Cardiac muscle cell (in vitro differentiated cells and primary cell): ENCODE measurements around the gene SSBP3. TPM values are rescaled to one million over a fixed set of nuclear protein-coding genes. Genes with fewer than 3 reads are reported as not detected.
A peak's percentile ranks its signal among the peaks of the same experiment; 100 is the strongest.

Experiments used
- DNase-seq, 2 donors: peaks; one replicate each; pipeline versions ENCODE4 v3.0.0 to v3.0.0-alpha.2; 2010 to 2017; ENCODE audit warnings: low read depth in 1 of 2, low spot score in 1 of 2
- H3K27ac ChIP-seq: fragments of 200-600 bp; sonication (generic); 2 replicates; pipeline ENCODE4 v1.5.1; 2016
- H3K27me3 ChIP-seq: fragments of 200-600 bp; sonication (generic); 2 replicates; pipeline ENCODE4 v1.6.0; 2016; ENCODE audit warnings: control low read depth
- H3K36me3 ChIP-seq: fragments of 200-600 bp; sonication (generic); 2 replicates; pipeline ENCODE4 v1.5.1; 2016; ENCODE audit warnings: control low read depth
- H3K4me1 ChIP-seq: fragments of 200-600 bp; sonication (generic); 2 replicates; pipeline ENCODE4 v1.8.1; 2017; ENCODE audit warnings: low read depth, mild to moderate bottlenecking, mixed run types
- H3K4me3 ChIP-seq: fragments of 200-600 bp; sonication (generic); 2 replicates; pipeline ENCODE4 v1.5.1; 2016; ENCODE audit warnings: mild to moderate bottlenecking
- H3K9me3 ChIP-seq: fragments of 200-600 bp; sonication (generic); 2 replicates; pipeline ENCODE4 v1.5.1; 2017; ENCODE audit warnings: low read depth, mild to moderate bottlenecking, control low read depth
- CTCF ChIP-seq: IDR thresholded peaks from 2 replicates; pipeline ENCODE4 v1.5.1; 2012; ENCODE audit warnings: low read depth, mild to moderate bottlenecking, low read length
- polyA plus RNA-seq: library from polyadenylated mRNA; unstranded; fragments of >200 nt; fragmentation: Nextera tagmentation; extraction: Ambion mirVana; gene quantifications from 2 replicates; pipeline ENCODE4 v1.2.1, GENCODE V29; 2016
- total RNA-seq: library from RNA; depleted of rRNA; stranded (reverse); fragments of >200 nt; gene quantifications from 2 replicates; pipeline ENCODE4 v1.2.3, GENCODE V29; 2016

SSBP3 gene
- total and polyA plus RNA-seq, 2 experiments from 2014 or later, result 40.2 to 81.0 TPM

GRCh38 chr1:54340434-54340833 lies 65.8 kb downstream of the SSBP3 start:
- H3K4me1 ChIP-seq, result peaks cover 37% of the 10 kb centered on the region
- no peaks in the 10 kb centered on the region for H3K36me3 ChIP-seq
- no peaks in the 10 kb centered on the region for H3K27me3 ChIP-seq
- H3K9me3 ChIP-seq, result no peaks in the 10 kb centered on the region
- no peak overlapping the region for H3K4me3 ChIP-seq
- no peak for TF ChIP-seq CTCF
- no peak for DNase-seq
- peak overlapping the region; percentile 72 for H3K27ac ChIP-seq

GRCh38 chr1:54339126-54339525 lies 67.1 kb downstream of the SSBP3 start:
- DNase-seq, result peak in 1 of 2 donors; percentile 33
- TF ChIP-seq CTCF, result no peak
- H3K27me3 ChIP-seq, result no peaks in the 10 kb centered on the region
- H3K36me3 ChIP-seq, result no peaks in the 10 kb centered on the region
- no peak overlapping the region for H3K4me3 ChIP-seq
- H3K9me3 ChIP-seq, result no peaks in the 10 kb centered on the region
- H3K4me1 ChIP-seq, result peaks cover 39% of the 10 kb centered on the region
- peak overlapping the region; percentile 61 for H3K27ac ChIP-seq

GRCh38 chr1:54338464-54338863 lies 67.7 kb downstream of the SSBP3 start:
- Histone ChIP-seq H3K9me3 (no peaks in the 10 kb centered on the region), H3K27ac (peak overlapping the region; percentile 61), H3K4me1 (peaks cover 39% of the 10 kb centered on the region), H3K36me3 (no peaks in the 10 kb centered on the region), H3K4me3 (no peak overlapping the region), H3K27me3 (no peaks in the 10 kb centered on the region)
- DNase-seq, result no peak
- TF ChIP-seq CTCF, result no peak

- no peaks in the 10 kb centered on the region for H3K36me3 ChIP-seq
- peaks cover 37% of the 10 kb centered on the region for H3K4me1 ChIP-seq
- H3K27me3 ChIP-seq, result no peaks in the 10 kb centered on the region
- TF ChIP-seq CTCF, result no peak
- no peak overlapping the region for H3K4me3 ChIP-seq
- H3K27ac ChIP-seq, result peak overlapping the region; percentile 61
- H3K9me3 ChIP-seq, result no peaks in the 10 kb centered on the region
- no peak for DNase-seq
These were observed 68.3 kb downstream of the SSBP3 start for GRCh38 chr1:54337928-54338327.

- no peak for TF ChIP-seq CTCF
- H3K9me3 ChIP-seq, result no peaks in the 10 kb centered on the region
- no peak for DNase-seq
- no peaks in the 10 kb centered on the region for H3K27me3 ChIP-seq
- peak overlapping the region; percentile 36 for H3K27ac ChIP-seq
- no peak overlapping the region for H3K4me3 ChIP-seq
- no peaks in the 10 kb centered on the region for H3K36me3 ChIP-seq
- H3K4me1 ChIP-seq, result peaks cover 38% of the 10 kb centered on the region
These were observed 69.2 kb downstream of the SSBP3 start for GRCh38 chr1:54337034-54337433.

GRCh38 chr1:54336116-54336515 lies 70.1 kb downstream of the SSBP3 start:
- Histone ChIP-seq H3K27me3 (no peaks in the 10 kb centered on the region), H3K9me3 (no peaks in the 10 kb centered on the region), H3K27ac (peak overlapping the region; percentile 79), H3K36me3 (no peaks in the 10 kb centered on the region), H3K4me3 (no peak overlapping the region), H3K4me1 (peaks cover 47% of the 10 kb centered on the region)
- no peak for DNase-seq
- TF ChIP-seq CTCF, result no peak
